NCI-H146 treated with DMSO at 0.1 percent for 48 hours (cell line): ENCODE results near the gene AFAP1.

Experiments
- DNase-seq: peaks from one replicate; lab custom pipeline; 2025; ENCODE audit not compliant: unreplicated experiment; lab: John Stamatoyannopoulos, UW

Gene AFAP1

GRCh38 chr4:7868892-7869471 is 70.7 kb downstream of the AFAP1 start:
- no peak for DNase-seq

GRCh38 chr4:7868436-7868775 is 71.3 kb downstream of the AFAP1 start:
- no peak for DNase-seq

- no peak for DNase-seq
Observed at GRCh38 chr4:7867701-7868435, 71.8 kb downstream of the AFAP1 start.

GRCh38 chr4:7867191-7867590 is 72.5 kb downstream of the AFAP1 start:
- DNase-seq: no peak

- DNase-seq: no peak
Observed at GRCh38 chr4:7865533-7865932, 74.1 kb downstream of the AFAP1 start.

- DNase-seq: no peak
Observed at GRCh38 chr4:7864685-7865084, 75.0 kb downstream of the AFAP1 start.

- no peak for DNase-seq
Observed at GRCh38 chr4:7863911-7864681, 75.6 kb downstream of the AFAP1 start.

GRCh38 chr4:7862561-7863192 is 77.0 kb downstream of the AFAP1 start:
- DNase-seq: no peak

GRCh38 chr4:7861440-7861881 is 78.2 kb downstream of the AFAP1 start:
- no peak for DNase-seq

- DNase-seq: no peak
Observed at GRCh38 chr4:7860600-7861163, 79.0 kb downstream of the AFAP1 start.

GRCh38 chr4:7859326-7859725 is 80.3 kb downstream of the AFAP1 start:
- no peak for DNase-seq

GRCh38 chr4:7858498-7858897 is 81.2 kb downstream of the AFAP1 start:
- no peak for DNase-seq

GRCh38 chr4:7857993-7858392 is 81.7 kb downstream of the AFAP1 start:
- DNase-seq: no peak

GRCh38 chr4:7857238-7857701 is 82.4 kb downstream of the AFAP1 start:
- no peak for DNase-seq

- no peak for DNase-seq
Observed at GRCh38 chr4:7855731-7856130, 83.9 kb downstream of the AFAP1 start.

GRCh38 chr4:7854697-7855370 is 84.8 kb downstream of the AFAP1 start:
- DNase-seq: no peak

- DNase-seq: no peak
Observed at GRCh38 chr4:7854216-7854615, 85.4 kb downstream of the AFAP1 start.

GRCh38 chr4:7853271-7853670 is 86.4 kb downstream of the AFAP1 start:
- no peak for DNase-seq

- DNase-seq: no peak
Observed at GRCh38 chr4:7852568-7853185, 87.0 kb downstream of the AFAP1 start.

GRCh38 chr4:7850489-7850888 is 89.2 kb downstream of the AFAP1 start:
- DNase-seq: no peak
